DMS79 treated with DMSO at 0.1 percent for 48 hours (cell line): ENCODE data around the gene DPP4.
A peak's percentile ranks its signal among the peaks of the same experiment; 100 is the strongest.

Experiments used
- DNase-seq: peaks from one replicate; lab custom pipeline; 2025; lab: John Stamatoyannopoulos, UW

Gene DPP4

GRCh38 chr2:162018530-162018929, 55.5 kb downstream of the DPP4 start:
- DNase-seq, result no peak

DNA sequence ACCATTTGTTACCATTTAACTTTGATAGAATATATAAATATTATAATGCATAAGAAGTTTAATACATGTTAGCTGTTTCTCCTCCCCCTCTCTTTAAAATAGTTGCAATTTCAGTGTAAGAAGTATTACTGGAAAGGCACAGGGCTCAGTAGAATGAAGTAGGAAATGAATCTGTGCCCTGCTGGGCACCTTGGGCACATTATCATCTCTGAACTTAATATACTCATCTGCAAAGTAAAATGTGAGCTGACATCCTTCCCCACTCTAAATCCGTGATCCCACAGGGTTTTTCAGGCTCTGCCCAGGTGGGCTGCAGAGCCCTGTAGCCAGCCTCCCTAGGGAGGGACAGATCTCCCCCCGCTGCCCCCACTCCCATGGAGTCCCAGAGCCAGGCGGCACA, 56.8 kb downstream of the DPP4 start:
- no peak for DNase-seq

GRCh38 chr2:162016080-162016479, 57.9 kb downstream of the DPP4 start:
- no peak for DNase-seq

DNA sequence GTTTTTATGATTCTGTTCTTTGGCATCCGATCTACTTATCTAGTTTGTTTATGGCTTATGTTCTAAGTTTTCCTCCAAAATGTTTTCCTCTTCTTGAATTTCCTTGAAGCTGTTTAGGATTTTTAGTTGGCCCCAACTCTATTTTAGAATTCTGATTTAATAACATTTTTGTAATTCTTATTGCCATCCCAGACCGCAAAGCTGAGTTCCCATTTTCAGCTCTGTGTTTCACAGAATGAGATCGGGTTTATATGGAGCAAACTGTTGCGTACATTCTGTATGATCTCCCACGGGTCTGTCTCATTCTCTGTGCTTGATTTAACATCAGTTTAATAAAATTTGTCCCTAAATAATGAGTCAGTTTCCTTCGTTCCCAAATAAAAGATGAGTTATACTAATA, 59.3 kb downstream of the DPP4 start:
- DNase-seq, result no peak

DNA sequence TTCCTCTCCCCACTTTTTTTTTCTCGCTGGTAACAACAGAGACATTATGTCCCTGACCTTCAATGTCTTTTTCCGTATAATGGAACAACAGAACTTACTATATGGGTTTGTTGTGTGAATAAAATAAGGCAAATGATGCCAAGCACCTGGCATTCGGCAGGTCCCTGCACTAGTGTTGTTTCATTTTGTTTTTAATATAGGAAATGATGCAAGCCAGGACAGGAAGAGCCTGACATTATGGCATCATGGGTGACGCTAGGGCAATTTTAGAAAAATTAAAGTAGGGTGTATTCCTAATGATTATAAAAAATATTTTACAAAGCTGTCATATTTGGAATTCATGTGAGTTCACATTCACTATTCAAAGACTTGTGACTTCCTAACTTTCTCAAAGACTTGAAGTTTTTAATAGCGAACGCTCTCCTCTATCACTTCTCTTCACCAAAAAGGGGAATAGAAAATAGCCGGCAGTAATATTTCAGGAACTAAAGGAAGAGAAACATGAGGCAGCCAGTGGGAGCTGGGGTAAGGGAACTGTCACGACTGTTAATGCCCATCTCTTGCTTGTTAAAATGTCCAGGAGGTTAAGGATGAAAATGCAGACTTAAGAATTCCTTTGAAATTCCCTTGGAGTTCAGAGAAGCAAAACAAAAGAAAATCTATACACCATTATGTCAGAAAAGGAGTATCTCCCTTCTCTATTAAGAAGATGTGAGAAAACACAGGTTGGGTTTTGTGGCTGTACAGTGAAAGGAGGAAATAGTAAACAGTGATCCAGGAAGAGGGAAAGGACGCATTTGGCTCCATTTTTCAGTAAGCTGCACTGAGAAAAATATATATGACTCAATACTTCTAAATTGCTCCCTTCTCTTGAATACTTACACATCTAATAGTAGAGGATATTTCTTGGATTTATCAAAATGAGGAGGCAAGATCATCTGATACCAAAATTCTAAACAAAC, 60.2 kb downstream of the DPP4 start:
- DNase-seq, result no peak

DNA sequence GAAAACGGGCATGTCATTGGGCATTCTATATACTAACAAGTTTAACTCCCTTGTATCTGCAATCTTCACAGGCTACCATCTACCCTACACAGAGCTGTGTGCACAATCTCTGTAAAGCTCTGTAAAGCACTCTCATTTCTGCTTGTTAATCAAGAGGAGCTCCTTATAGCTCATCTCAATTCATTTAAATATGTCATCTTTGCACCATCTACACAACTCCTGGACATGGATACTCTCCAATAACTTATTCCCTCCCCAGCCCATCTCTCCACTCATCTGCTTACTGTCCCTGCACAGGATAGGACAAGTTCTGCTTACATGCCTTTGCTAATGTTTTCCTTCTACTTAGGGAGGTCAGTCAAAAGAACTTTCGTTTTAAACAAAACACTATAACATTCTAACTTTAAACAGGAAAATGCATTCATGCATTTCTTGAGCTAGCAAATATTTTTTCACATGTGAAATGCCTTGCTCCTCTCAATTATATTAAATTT, 61.4 kb downstream of the DPP4 start:
- DNase-seq, result no peak

DNA sequence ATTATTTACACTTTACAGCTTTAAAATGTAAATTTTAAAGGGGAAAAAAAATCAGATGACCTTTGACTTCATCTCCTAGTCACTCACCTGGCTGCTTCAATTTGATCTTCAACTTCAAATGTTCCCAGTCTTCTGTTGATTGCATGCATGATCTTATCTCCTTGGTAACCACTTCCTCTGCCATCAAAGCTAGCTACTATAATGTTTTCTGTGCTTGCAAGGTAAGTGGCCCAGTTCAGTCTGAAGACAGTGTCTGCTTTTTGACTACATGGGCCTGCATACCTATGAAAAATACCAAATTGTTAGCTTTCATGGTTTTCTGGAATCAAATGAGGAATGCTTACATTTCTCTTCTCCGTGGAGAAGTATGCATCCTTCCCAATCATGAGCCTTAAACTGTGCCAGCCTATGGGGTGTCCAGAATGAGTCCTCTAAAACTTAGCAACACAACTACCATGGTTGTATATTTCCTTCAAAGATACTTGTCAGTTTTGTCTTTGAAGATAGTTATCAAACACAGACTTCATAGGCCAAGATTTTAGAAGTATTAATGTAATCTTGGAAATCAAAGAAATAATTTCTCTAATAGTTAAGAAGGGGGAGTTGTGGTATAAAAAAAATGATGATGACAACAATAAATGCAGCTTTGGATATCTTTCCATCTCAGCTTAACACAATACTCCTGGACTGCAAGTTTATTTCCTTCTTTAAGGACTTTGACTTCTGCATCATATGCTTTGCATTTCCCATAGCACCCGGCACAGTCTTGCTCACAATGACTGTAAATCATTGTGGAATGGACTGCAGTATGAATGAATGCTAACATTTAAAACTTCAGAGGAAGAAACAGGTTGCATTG, 62.1 kb downstream of the DPP4 start:
- DNase-seq, result no peak

DNA sequence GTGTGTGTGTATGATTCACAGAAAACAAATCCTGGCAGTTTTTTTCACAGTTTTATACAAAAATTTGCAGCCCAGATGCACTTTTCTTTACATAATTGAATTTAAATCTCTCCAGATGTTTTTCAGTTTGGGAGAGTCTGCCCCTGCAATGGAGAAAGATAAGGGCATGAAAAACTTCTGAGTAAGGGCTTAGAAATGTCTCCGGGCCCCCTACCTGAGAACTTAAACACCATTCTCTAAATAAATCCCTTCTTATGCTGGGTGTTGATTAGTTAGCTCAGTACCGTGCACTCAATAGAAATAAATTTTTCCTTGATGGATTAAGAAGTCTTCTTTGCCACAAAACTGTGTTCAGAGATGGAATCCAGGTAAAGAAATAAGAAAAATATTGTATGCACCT, 64.5 kb downstream of the DPP4 start:
- no peak for DNase-seq

DNA sequence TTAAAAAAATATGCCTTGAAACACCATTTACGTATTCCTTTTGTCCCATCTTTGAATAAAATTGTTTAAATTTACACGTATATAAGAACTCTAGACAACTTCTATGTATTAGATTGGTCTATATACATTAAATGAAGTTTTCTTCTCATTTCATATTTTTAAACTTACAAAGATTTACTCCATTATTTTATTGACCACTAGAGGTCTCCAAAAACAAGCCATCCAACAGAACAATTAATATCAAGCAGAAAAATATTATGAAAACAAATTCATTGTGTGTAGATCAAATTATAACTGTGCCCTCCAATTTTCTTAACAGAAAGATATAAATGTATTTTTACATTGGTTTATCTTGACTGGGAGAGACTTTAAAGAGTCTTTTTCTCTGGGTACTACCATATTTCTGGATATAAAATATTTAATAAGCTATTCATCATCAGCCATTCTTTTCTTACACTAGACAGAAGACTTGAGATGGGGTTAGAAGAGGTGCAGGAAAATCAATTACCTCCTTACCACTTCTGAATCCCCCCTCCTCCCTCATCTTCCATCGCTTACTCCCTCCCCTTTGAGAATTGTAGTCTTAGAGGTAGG, 66.5 kb downstream of the DPP4 start:
- peak; percentile 4 for DNase-seq

DNA sequence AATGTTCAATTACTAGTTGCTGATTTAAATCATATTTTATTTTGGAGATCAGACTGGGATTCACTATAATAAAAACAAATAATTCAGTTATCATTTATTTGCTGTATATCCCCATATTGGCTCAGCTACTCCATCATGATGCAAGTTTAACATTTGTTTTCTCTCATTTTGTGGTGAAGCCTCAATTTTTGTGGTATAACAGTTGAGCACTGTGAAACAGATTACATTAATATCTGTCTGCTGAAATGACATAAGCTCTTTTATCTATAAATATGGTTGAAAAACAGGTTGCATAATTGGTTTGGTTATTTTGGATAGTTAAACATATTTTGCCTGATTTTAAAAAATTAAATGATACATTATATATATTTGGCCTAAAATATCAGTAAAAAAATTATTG, 67.7 kb downstream of the DPP4 start:
- DNase-seq, result no peak

DNA sequence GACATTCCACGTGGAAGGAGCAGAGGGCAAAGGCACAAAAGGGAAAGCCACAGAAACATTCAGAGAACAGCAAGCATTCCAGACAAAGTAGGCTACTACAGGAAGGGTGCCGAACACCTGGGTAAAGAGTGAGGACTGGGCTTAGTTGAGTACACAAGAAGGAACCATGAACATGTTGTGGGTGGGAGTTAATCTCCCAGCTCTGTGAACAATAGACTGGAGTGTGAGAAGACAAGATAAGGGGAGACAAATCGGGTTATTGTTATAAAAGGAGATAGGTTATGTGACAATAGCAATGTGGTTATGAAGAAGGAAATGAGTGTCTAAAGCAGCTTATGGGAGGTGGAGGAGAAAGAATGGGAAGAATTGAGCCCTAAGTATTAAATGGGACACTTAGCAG, 70.0 kb downstream of the DPP4 start:
- DNase-seq, result no peak

DNA sequence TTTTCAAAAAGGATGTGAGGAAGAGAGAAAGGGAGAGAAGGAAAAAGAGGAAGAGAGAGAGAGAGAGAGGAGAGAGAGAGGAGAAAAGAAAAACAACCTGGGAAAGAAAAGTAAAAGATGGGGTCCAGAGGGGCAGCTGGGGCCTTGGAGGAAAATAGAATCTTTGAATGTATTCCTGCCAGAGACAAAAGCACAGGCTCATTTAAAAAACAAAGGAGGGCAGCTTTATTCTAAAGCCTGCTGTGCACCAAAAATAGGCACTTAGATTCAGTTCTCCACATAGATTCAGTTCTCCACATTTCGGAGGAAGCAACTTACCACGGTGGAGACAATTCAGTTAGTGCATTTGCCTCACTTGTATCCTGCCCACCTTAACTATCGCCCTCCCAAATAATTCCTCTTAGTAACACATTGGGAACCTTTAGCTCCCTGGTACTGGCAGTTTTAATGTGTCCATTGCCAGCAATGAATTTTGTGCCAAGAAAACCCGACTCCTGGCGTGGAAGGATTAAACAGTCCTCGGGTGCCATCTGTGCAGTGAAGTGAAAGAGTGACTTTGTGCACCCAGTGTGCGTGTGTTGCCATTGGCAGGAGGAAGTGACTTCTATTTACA, 71.3 kb downstream of the DPP4 start:
- DNase-seq, result no peak

GRCh38 chr2:162000431-162000830, 73.6 kb downstream of the DPP4 start:
- no peak for DNase-seq

DNA sequence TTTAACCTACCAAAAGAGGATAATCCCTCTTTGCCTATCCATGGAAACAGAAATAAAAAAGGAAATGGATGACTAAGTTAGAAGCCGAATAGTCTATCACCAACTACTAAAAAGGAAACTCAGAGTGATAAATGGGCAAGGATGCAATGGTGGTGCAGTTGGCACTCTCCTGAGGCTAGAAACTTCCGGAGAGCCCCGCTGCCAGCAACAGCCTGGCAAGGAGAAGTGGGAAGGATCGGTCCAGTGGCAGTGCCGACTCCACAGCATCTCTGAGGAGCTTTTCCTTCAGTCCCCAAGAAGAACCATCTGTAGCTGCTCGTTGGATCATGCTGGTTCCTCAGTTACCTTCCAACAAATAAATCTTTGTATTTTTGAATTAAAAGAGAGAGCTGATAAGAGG, 74.7 kb downstream of the DPP4 start:
- no peak for DNase-seq

- no peak for DNase-seq
Measured at GRCh38 chr2:161998857-161999256, 75.2 kb downstream of the DPP4 start.

DNA sequence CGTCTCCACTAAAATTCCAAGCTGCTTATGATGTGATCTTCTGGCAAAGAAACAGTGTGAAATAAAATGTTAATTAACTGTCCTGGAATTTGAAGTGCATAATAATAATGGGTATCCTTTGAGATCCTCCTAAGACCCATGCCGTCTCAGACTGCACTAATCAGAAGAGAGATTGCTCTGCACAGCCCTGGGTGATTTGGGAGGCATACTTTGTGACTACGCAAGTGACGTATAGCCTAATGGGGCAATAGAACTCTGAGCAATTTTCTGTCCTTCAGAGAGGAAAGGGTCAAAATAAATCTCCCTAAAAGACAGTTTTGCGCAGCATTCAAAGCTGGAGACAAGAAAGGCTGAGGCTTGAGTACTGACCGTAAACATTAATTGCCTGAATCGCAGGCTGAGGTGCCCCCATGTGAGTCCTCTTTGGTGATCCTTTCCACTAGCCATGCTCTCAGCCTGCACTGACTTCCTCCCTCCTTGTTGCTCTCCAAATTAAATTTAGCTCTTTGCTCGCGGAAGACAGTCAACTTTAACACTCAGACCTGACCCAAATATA, 76.0 kb downstream of the DPP4 start:
- DNase-seq, result no peak

- no peak for DNase-seq
Measured at GRCh38 chr2:161995553-161996016, 78.4 kb downstream of the DPP4 start.

DNA sequence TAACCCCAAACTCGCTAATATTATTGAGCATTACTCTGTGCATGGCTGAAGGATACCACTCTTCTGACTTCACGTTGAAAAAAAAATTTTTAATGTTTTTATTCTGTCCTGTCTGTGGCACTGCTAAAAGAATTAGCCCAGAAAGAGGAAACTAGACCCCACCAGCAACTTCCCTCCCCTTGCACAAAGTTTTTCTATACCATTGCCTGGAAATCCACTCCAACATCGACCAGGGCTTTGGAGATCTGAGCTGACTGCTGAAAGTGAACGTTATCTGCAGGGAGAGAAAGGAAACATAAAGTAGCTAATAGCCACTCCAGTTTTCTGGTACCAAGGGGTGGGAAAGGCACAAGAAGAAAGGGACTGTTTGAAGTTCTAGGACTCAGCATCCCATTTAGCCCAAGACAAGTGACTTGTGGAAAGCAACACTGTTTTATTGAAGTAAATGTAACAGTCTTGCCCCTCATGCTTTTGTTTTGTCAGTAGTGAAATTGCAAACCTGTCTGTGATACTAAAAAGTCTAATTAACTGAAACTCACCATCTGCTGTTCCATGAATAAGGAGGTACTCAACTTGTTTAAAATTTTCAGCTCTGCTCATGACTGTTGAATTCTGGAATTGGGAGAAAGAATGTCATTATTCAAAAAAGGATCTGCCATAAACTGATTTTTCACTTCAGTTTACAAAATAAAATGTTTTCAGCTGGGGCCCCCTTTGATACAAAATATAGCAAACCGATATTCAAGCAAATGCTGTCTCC, 79.1 kb downstream of the DPP4 start:
- DNase-seq, result no peak

DNA sequence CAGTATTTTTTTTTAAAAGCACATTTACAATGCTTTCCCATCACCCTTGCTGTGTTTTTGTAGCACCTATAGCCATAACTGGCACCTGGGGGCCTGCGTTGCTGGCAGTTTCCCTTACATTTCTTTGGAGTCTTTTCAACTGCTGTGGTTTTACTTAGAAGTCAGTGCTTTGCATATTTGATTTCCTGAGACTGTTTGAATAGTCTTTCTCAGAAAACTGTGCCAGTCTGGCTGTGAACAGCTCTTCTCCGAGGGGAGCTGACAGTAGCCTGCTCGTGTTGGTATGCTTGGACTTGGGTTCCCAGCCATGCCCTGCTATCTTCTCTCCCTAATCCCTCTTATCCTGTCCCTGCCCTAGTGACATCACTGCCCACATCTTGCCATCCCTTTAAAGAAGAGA, 81.5 kb downstream of the DPP4 start:
- DNase-seq, result no peak

DNA sequence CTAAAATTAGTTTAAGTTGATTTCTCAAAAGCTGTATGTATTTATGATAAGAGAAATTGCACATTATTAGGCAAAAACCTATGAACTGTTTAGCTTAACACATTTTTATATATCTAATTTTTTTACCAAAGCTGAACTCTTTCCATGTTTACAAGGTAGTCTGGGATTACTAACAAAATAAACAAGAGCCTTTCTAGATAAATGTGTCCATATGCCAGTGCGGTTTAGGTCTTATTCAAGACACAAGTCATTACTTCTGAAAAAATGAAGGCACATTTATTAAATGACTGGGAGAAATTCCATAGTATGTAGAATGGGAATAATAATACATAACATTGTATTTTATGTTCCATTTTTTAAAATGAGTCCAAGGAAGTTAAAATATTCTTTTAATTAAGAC, 82.0 kb downstream of the DPP4 start:
- DNase-seq, result no peak

DNA sequence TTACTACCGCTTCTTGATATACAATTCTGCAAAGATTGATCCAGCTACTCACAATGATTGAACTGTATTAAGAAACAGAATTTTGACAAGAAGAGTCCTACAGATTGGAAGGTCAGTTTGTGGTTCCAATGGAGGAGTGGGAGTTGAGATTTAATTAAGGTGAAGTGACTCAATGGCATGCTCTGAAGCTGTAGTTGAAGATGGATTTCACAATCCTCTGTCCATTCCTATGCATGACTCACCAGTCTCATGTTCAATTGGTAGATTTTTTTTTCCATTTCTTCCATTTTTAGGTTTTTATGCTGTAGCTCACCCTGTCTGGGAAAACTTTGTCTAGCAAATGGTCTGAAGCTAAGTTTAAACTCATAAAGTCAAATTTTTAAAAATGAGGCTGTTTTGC, 83.3 kb downstream of the DPP4 start:
- DNase-seq, result no peak
